SW 1271 (cell line): ENCODE measurements around the gene DNAJB8.

Source experiments
- DNase-seq, 2 experiments: peaks; one replicate each; lab custom pipeline; 2025; lab: John Stamatoyannopoulos, UW

DNAJB8 gene

GRCh38 chr3:128466840-128467541, at the start of gene DNAJB8:
Gene DNAJB8, minus strand, starts transcription at chr3:128466890. Its CDS starts 3,645 bp downstream, at chr3:128463245.
- DNase-seq: no peak

GRCh38 chr3:128515967-128516366, 49.3 kb upstream of the DNAJB8 start:
- no peak for DNase-seq

- DNase-seq: no peak
These were observed 42.2 kb upstream of the DNAJB8 start for GRCh38 chr3:128508852-128509251.

GRCh38 chr3:128506754-128507153, 40.1 kb upstream of the DNAJB8 start:
- no peak for DNase-seq

- DNase-seq: peak in 1 of 2 experiments; percentile 20
These were observed 39.1 kb upstream of the DNAJB8 start for GRCh38 chr3:128505771-128506170.

- no peak for DNase-seq
These were observed 38.5 kb upstream of the DNAJB8 start for GRCh38 chr3:128504963-128505730.

- no peak for DNase-seq
These were observed 37.8 kb upstream of the DNAJB8 start for GRCh38 chr3:128504533-128504915.

GRCh38 chr3:128503751-128504532, 37.3 kb upstream of the DNAJB8 start:
- no peak for DNase-seq

- peak in 1 of 2 experiments; percentile 17 for DNase-seq
These were observed 36.5 kb upstream of the DNAJB8 start for GRCh38 chr3:128503164-128503651.

GRCh38 chr3:128502712-128503111, 36.0 kb upstream of the DNAJB8 start:
- no peak for DNase-seq

- no peak for DNase-seq
These were observed 34.7 kb upstream of the DNAJB8 start for GRCh38 chr3:128501431-128501830.

GRCh38 chr3:128500556-128500955, 33.9 kb upstream of the DNAJB8 start:
- DNase-seq: no peak

GRCh38 chr3:128499724-128500275, 33.1 kb upstream of the DNAJB8 start:
- no peak for DNase-seq

GRCh38 chr3:128498901-128499530, 32.3 kb upstream of the DNAJB8 start:
- no peak for DNase-seq

- no peak for DNase-seq
These were observed 31.5 kb upstream of the DNAJB8 start for GRCh38 chr3:128498127-128498626.

- DNase-seq: peak in 1 of 2 experiments; percentile 52
These were observed 30.8 kb upstream of the DNAJB8 start for GRCh38 chr3:128497305-128498126.

- no peak for DNase-seq
These were observed 30.1 kb upstream of the DNAJB8 start for GRCh38 chr3:128496602-128497304.

GRCh38 chr3:128496019-128496601, 29.4 kb upstream of the DNAJB8 start:
- DNase-seq: no peak

- no peak for DNase-seq
These were observed 28.8 kb upstream of the DNAJB8 start for GRCh38 chr3:128495435-128495970.
